ENCODE results near the gene HEATR5A. TPM values are rescaled to one million over a fixed set of nuclear protein-coding genes. Genes with fewer than 3 reads are reported as not detected.

The HEATR5A gene
- total RNA-seq, 4 donors from 2014 or later, result 22.9 to 32.0 (median 25.8) TPM

- Histone ChIP-seq H3K4me3 (no peak overlapping the region), H3K27me3 (no peaks in the 10 kb centered on the region), H3K27ac (no peak overlapping the region), H3K4me1 (no peaks in the 10 kb centered on the region), H3K36me3 (no peaks in the 10 kb centered on the region), H3K9me3 (peaks cover 0 to 6% (median 0%) of the 10 kb centered on the region in 4 donors)
- WGBS, 2 donors, result 90 to 91% methylated on average over 8 of the region's 8 CpGs
- no peak for DNase-seq (ENCODE audit: low spot score in 2 of 2)
- TF ChIP-seq POLR2A (IDR thresholded peaks at IDR 0.05), result no peak
- TF ChIP-seq, protein P1, sequence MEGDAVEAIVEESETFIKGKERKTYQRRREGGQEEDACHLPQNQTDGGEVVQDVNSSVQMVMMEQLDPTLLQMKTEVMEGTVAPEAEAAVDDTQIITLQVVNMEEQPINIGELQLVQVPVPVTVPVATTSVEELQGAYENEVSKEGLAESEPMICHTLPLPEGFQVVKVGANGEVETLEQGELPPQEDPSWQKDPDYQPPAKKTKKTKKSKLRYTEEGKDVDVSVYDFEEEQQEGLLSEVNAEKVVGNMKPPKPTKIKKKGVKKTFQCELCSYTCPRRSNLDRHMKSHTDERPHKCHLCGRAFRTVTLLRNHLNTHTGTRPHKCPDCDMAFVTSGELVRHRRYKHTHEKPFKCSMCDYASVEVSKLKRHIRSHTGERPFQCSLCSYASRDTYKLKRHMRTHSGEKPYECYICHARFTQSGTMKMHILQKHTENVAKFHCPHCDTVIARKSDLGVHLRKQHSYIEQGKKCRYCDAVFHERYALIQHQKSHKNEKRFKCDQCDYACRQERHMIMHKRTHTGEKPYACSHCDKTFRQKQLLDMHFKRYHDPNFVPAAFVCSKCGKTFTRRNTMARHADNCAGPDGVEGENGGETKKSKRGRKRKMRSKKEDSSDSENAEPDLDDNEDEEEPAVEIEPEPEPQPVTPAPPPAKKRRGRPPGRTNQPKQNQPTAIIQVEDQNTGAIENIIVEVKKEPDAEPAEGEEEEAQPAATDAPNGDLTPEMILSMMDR (IDR thresholded peaks at IDR 0.05), result no peak
- no peak for TF ChIP-seq EP300 (IDR thresholded peaks at IDR 0.05)
Observed at GRCh38 chr14:31271648-31272047, 148.7 kb downstream of the HEATR5A start.

DNA sequence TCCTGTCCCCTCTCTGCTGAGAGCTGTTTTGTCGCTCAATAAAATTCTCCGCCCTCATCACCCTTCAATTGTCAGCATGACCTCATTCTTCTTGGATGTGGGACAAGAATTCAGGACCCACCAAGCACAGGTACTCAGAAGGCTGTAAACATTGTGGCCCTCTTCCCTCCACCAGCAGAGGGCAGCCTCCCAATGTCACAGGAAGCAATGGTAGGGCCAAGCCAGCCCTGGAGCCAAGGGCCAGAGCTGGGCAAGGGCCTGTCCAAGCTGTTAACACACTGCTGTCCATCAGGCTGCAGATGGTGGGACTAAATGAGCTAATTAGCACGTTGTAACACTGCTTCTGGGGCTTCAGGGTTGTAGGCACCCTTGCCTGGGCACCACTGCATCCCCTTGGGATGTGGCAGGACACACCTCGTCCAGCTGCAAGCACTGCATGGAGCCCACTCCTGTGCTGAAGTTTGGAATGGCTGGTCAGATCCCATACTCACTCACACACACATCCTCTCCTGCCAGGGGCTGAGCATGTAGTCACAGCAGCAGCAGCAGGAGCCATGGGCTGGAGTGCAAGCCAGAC lies 150.1 kb downstream of the HEATR5A start:
- no peak overlapping the region for H3K4me3 ChIP-seq
- H3K27ac ChIP-seq, result no peak overlapping the region
- 75 to 92% methylated on average over 3 of the region's 4 CpGs for WGBS, 2 donors
- H3K36me3 ChIP-seq, result no peaks in the 10 kb centered on the region
- no peak for TF ChIP-seq EP300 (IDR thresholded peaks at IDR 0.05)
- TF ChIP-seq POLR2A (IDR thresholded peaks at IDR 0.05), result no peak
- TF ChIP-seq, protein P1 (IDR thresholded peaks at IDR 0.05), result no peak
- H3K4me1 ChIP-seq, result peaks cover 0 to 7% (median 0%) of the 10 kb centered on the region in 4 donors
- H3K9me3 ChIP-seq, result peaks cover 0 to 6% (median 0%) of the 10 kb centered on the region in 4 donors
- H3K27me3 ChIP-seq, result no peaks in the 10 kb centered on the region
- no peak for DNase-seq (ENCODE audit: low spot score in 2 of 2)

GRCh38 chr14:31269634-31270195 lies 150.6 kb downstream of the HEATR5A start:
- no peak overlapping the region for H3K27ac ChIP-seq
- H3K4me3 ChIP-seq, result no peak overlapping the region
- TF ChIP-seq, protein P1 (IDR thresholded peaks at IDR 0.05), result no peak
- TF ChIP-seq POLR2A (IDR thresholded peaks at IDR 0.05), result no peak
- no peak for TF ChIP-seq EP300 (IDR thresholded peaks at IDR 0.05)
- peaks cover 0 to 6% (median 0%) of the 10 kb centered on the region in 4 donors for H3K9me3 ChIP-seq
- WGBS, 2 donors, result 83 to 85% methylated on average over 3 of the region's 3 CpGs
- H3K36me3 ChIP-seq, result no peaks in the 10 kb centered on the region
- DNase-seq (ENCODE audit: low spot score in 2 of 2), result no peak
- no peaks in the 10 kb centered on the region for H3K27me3 ChIP-seq
- peaks cover 0 to 10% (median 0%) of the 10 kb centered on the region in 4 donors for H3K4me1 ChIP-seq

GRCh38 chr14:31268216-31268615 lies 152.1 kb downstream of the HEATR5A start:
- Histone ChIP-seq H3K27me3 (no peaks in the 10 kb centered on the region), H3K36me3 (no peaks in the 10 kb centered on the region), H3K4me3 (no peak overlapping the region), H3K4me1 (peaks cover 0 to 24% (median 4%) of the 10 kb centered on the region in 4 donors), H3K27ac (no peak overlapping the region), H3K9me3 (peaks cover 0 to 6% (median 0%) of the 10 kb centered on the region in 4 donors)
- 68% methylated on average over 3 of the region's 3 CpGs for WGBS, 2 donors
- no peak for DNase-seq (ENCODE audit: low spot score in 2 of 2)
- TF ChIP-seq, protein P1 (IDR thresholded peaks at IDR 0.05), result no peak
- TF ChIP-seq POLR2A (IDR thresholded peaks at IDR 0.05) (no peak), EP300 (IDR thresholded peaks at IDR 0.05) (no peak)

All from tibial nerve (tissue), 4 donors.